Adrenal gland (tissue), 5 donors: ENCODE data around the gene SEMA4B.

Source experiments
- CTCF ChIP-seq, 6 experiments: fragments of 450-650 bp in 4 of 6; fragments of 200-600 bp in 2 of 6; sonication (generic) in 1 of 6; IDR thresholded peaks; 1 replicate in 5 of 6; 2 replicates in 1 of 6; pipeline versions ENCODE4 v1.5.1 to v1.8.0; 2016 to 2021; ENCODE audit warnings: antibody characterized with exemption in 6 of 6, mild to moderate bottlenecking in 2 of 6, moderate library complexity in 1 of 6
- POLR2A ChIP-seq, 2 donors: fragments of 450-650 bp; IDR thresholded peaks; one replicate each; pipeline ENCODE4 v1.6.1; 2017; ENCODE audit warnings: antibody characterized with exemption in 2 of 2, mild to moderate bottlenecking in 2 of 2, moderate library complexity in 1 of 2
- donor health status: DM: no; HTN: no; CAD: no.

- peak in 1 of 6 experiments; percentile 3 for TF ChIP-seq CTCF (IDR thresholded peaks at IDR 0.05)
- TF ChIP-seq POLR2A (IDR thresholded peaks at IDR 0.05) = no peak
These were observed 498 bp upstream of the SEMA4B start for GRCh38 chr15:90200534-90201129.
